SK-N-SH (cell line): ENCODE results near the gene YPEL3. TPM values are rescaled to one million over a fixed set of nuclear protein-coding genes. Genes with fewer than 3 reads are reported as not detected.

Experiments
- CTCF ChIA-PET: fragments of 300-600, 350-600 bp; formaldehyde crosslinking; extraction: SDS; loops from one replicate; lab custom pipeline; 2021; lab: Yijun Ruan, JAX
- POLR2A ChIA-PET: fragments of 350-600 bp; sonication (Branson Sonifier 250); formaldehyde crosslinking; extraction: SDS; loops from one replicate; lab custom pipeline; 2020; ENCODE audit warnings: antibody characterized with exemption, inconsistent platforms; lab: Yijun Ruan, JAX
- DNase-seq: peaks from one replicate; pipeline ENCODE4 v3.0.0; 2012
- H2AFZ ChIP-seq: fragments of 200-600 bp; sonication (generic); 2 replicates; pipeline ENCODE4 v1.8.1; 2016; ENCODE audit warnings: antibody characterized with exemption, mild to moderate bottlenecking, low read depth
- H3F3A ChIP-seq: fragments of 200-600 bp; sonication (generic); replicated peaks from 2 replicates; pipeline ENCODE3; 2016; ENCODE audit warnings: antibody characterized with exemption, mild to moderate bottlenecking; ENCODE audit not compliant: insufficient read depth
- H3K27ac ChIP-seq, 2 experiments: fragments of 200-500 bp in 1 of 2; fragments of 200-600 bp in 1 of 2; sonication (Bioruptor generic) in 1 of 2; sonication (generic), shearing (Covaris generic) in 1 of 2; 2 replicates each; pipeline versions ENCODE4 v1.5.1 to v1.6.1; 2014 to 2016; ENCODE audit warnings: low read depth in 2 of 2, inconsistent platforms in 1 of 2, low read length in 1 of 2, mild to moderate bottlenecking in 1 of 2, mixed read lengths in 1 of 2
- H3K27me3 ChIP-seq: fragments of 200-600 bp; sonication (generic), shearing (Covaris generic); 2 replicates; pipeline ENCODE4 v1.6.1; 2016; ENCODE audit warnings: mixed run types; ENCODE audit not compliant: insufficient read depth
- H3K36me3 ChIP-seq, 2 experiments: fragments of 200-500 bp in 1 of 2; fragments of 200-600 bp in 1 of 2; sonication (Bioruptor generic) in 1 of 2; sonication (generic) in 1 of 2; replicated peaks in 1 of 2; 2 replicates each; pipeline versions ENCODE3 to v1.5.1; 2014 to 2016; ENCODE audit warnings: low read length in 1 of 2, mild to moderate bottlenecking in 1 of 2; ENCODE audit not compliant: insufficient read depth in 2 of 2, control insufficient read depth in 1 of 2
- H3K4me1 ChIP-seq, 2 experiments: fragments of 200-500 bp in 1 of 2; fragments of 200-600 bp in 1 of 2; sonication (Bioruptor generic) in 1 of 2; sonication (generic), shearing (Covaris generic) in 1 of 2; 2 replicates each; pipeline versions ENCODE4 v1.5.1 to v1.6.1; 2014 to 2016; ENCODE audit warnings: low read depth in 1 of 2, low read length in 1 of 2, mixed run types in 1 of 2; ENCODE audit not compliant: insufficient read depth in 2 of 2, control insufficient read depth in 1 of 2
- H3K4me2 ChIP-seq: fragments of 200-600 bp; sonication (generic), shearing (Covaris generic); 2 replicates; pipeline ENCODE4 v1.6.1; 2017; ENCODE audit warnings: mixed run types
- H3K4me3 ChIP-seq, 2 experiments: fragments of 200-500 bp in 1 of 2; fragments of 200-600 bp in 1 of 2; sonication (Bioruptor generic) in 1 of 2; sonication (generic), shearing (Covaris generic) in 1 of 2; 2 replicates each; pipeline versions ENCODE4 v1.5.1 to v1.8.1; 2014 to 2016; ENCODE audit warnings: low read depth in 2 of 2, inconsistent platforms in 1 of 2, low read length in 1 of 2, mild to moderate bottlenecking in 1 of 2, mixed read lengths in 1 of 2, moderate library complexity in 1 of 2
- H3K79me2 ChIP-seq: fragments of 200-600 bp; sonication (generic); 2 replicates; pipeline ENCODE4 v1.8.1; 2017; ENCODE audit warnings: mild to moderate bottlenecking; ENCODE audit not compliant: insufficient read depth
- H3K9ac ChIP-seq: fragments of 200-600 bp; sonication (generic); 2 replicates; pipeline ENCODE4 v1.6.1; 2017; ENCODE audit warnings: mixed run types
- H3K9me2 ChIP-seq: fragments of 200-600 bp; sonication (generic); 2 replicates; pipeline ENCODE4 v1.6.1; 2017; ENCODE audit warnings: mixed run types
- H3K9me3 ChIP-seq: fragments of 200-600 bp; sonication (generic); 2 replicates; pipeline ENCODE4 v1.6.1; 2017; ENCODE audit warnings: mixed run types, mild to moderate bottlenecking, moderate library complexity
- H4K20me1 ChIP-seq: fragments of 200-600 bp; sonication (generic); 2 replicates; pipeline ENCODE4 v1.6.1; 2017; ENCODE audit warnings: mild to moderate bottlenecking, mixed run types; ENCODE audit not compliant: insufficient read depth
- CTCF ChIP-seq: fragments of 200-600 bp; sonication (generic); IDR thresholded peaks from 2 replicates; pipeline ENCODE4 v1.6.1; 2017; ENCODE audit warnings: antibody characterized with exemption, mild to moderate bottlenecking, moderate library complexity
- EP300 ChIP-seq, 2 experiments: IDR thresholded peaks; 2 replicates each; pipeline versions ENCODE4 v1.4.0 to v1.6.1; 2012; ENCODE audit warnings: borderline replicate concordance in 1 of 2, low read depth in 1 of 2, low read length in 1 of 2
- EZH2phosphoT487 ChIP-seq: fragments of 200-600 bp; sonication (generic); IDR thresholded peaks from 2 replicates; pipeline ENCODE4 v1.6.1; 2017; ENCODE audit warnings: low read depth, mixed run types, mild to moderate bottlenecking, antibody characterized with exemption, moderate library complexity, borderline replicate concordance
- FOXJ3 ChIP-seq: sonication (generic); formaldehyde crosslinking; IDR thresholded peaks from 2 replicates; pipeline ENCODE4 v1.5.1; 2020; ENCODE audit warnings: mild to moderate bottlenecking, missing genetic modification reagents
- GATA2 ChIP-seq: sonication (generic); formaldehyde crosslinking; IDR thresholded peaks from 2 replicates; pipeline ENCODE4 v1.5.0; 2020; ENCODE audit warnings: mild to moderate bottlenecking, missing genetic modification reagents
- IRF3 ChIP-seq: fragments of 150-350 bp; IDR thresholded peaks from 2 replicates; pipeline ENCODE4 v1.6.1; 2016; ENCODE audit warnings: mild to moderate bottlenecking, low read depth, low read length
- JUND ChIP-seq: IDR thresholded peaks from 2 replicates; pipeline ENCODE4 v1.4.0; 2012
- MAX ChIP-seq: IDR thresholded peaks from 2 replicates; pipeline ENCODE4 v1.4.0; 2012; ENCODE audit warnings: low read depth
- MXI1 ChIP-seq: IDR thresholded peaks from 2 replicates; pipeline ENCODE4 v1.6.1; 2012; ENCODE audit warnings: mild to moderate bottlenecking, low read depth, low read length, improper control_type of control experiment
- PBX3 ChIP-seq: IDR thresholded peaks from 2 replicates; pipeline ENCODE4; 2012
- POLR2AphosphoS5 ChIP-seq: IDR thresholded peaks from 2 replicates; pipeline ENCODE4 v1.6.1; 2012; ENCODE audit warnings: low read depth, low read length
- RAD21 ChIP-seq: IDR thresholded peaks from 2 replicates; pipeline ENCODE4 v1.6.1; 2012; ENCODE audit warnings: mild to moderate bottlenecking, low read length
- RFX5 ChIP-seq: IDR thresholded peaks from 2 replicates; pipeline ENCODE4 v1.6.1; 2012; ENCODE audit warnings: mild to moderate bottlenecking, improper control_type of control experiment, low read length
- RXRA ChIP-seq: IDR thresholded peaks from 2 replicates; pipeline ENCODE4 v1.4.0; 2012; ENCODE audit warnings: low read depth, mild to moderate bottlenecking, borderline replicate concordance
- SIN3A ChIP-seq: IDR thresholded peaks from 2 replicates; pipeline ENCODE4 v1.6.1; 2012; ENCODE audit warnings: low read depth, mild to moderate bottlenecking, low read length, moderate library complexity, borderline replicate concordance
- SMC3 ChIP-seq: IDR thresholded peaks from 2 replicates; pipeline ENCODE4 v1.6.1; 2012; ENCODE audit warnings: low read depth, low read length, improper control_type of control experiment
- USF1 ChIP-seq: IDR thresholded peaks from 2 replicates; pipeline ENCODE4 v1.4.0; 2012; ENCODE audit warnings: low read depth, borderline replicate concordance
- USF2 ChIP-seq: fragments of 150-350 bp; IDR thresholded peaks from 2 replicates; pipeline ENCODE4 v1.6.1; 2017; ENCODE audit warnings: antibody characterized with exemption, low read length, low read depth, borderline replicate concordance
- YY1 ChIP-seq: IDR thresholded peaks from 2 replicates; pipeline ENCODE4 v1.4.0; 2012; ENCODE audit warnings: low read depth, mild to moderate bottlenecking
- ZBTB33 ChIP-seq: IDR thresholded peaks from 2 replicates; pipeline ENCODE4 v1.4.0; 2012; ENCODE audit warnings: low read depth, borderline replicate concordance
- WGBS: methylation state at CpG from one replicate; pipeline ENCODE4 v1.1.6; 2017; ENCODE audit warnings: low lambda C conversion rate; 5-methylcytosine and 5-hydroxymethylcytosine counted together
- polyA plus RNA-seq, 3 experiments: library from polyadenylated mRNA; depleted of rRNA; stranded (reverse); fragments of >200 nt; gene quantifications; 2 replicates each; pipeline ENCODE4 v1.2.3, GENCODE V29; 2012

Gene YPEL3
- polyA plus RNA-seq, 1 of the 3 experiments (the other 2 are of a cell fraction): 36.6 TPM

GRCh38 chr16:30119428-30119827 lies 23.4 kb upstream of the YPEL3 start:
- Histone ChIP-seq H2AFZ (no peak overlapping the region), H3K79me2 (no peaks in the 10 kb centered on the region), H3K9me2 (no peaks in the 10 kb centered on the region), H3K36me3 (peaks cover 0 to 6% of the 10 kb centered on the region in 2 experiments), H3K4me1 (peaks cover 9 to 11% of the 10 kb centered on the region in 2 experiments; a peak in 3 of 4 replicates), H3K4me3 (no peak overlapping the region), H3K9ac (no peak overlapping the region), H3K27ac (no peak overlapping the region), H3K4me2 (no peak overlapping the region), H3F3A (peaks cover 9% of the 10 kb centered on the region)
- 91% methylated on average over 2 of the region's 2 CpGs for WGBS
- no peak for DNase-seq
- CTCF ChIA-PET: interaction anchor here (1.0 kb wide), 1 partner anchor 23 kb away, joined by 3 read pairs; the partner anchor contains the start of gene YPEL3
- no peak for TF ChIP-seq MXI1
- no peak for TF ChIP-seq FOXJ3 (CRISPR knock-in tag)
- no peak for TF ChIP-seq USF1
- no peak for TF ChIP-seq MAX
- TF ChIP-seq SMC3: no peak
- TF ChIP-seq EP300 (IDR thresholded peaks at IDR 0.05; ENCODE audit: borderline replicate concordance in 1 of 2, low read depth in 1 of 2, low read length in 1 of 2): no peak
- TF ChIP-seq JUND: no peak
- no peak for TF ChIP-seq PBX3
- TF ChIP-seq RXRA: no peak
- TF ChIP-seq POLR2AphosphoS5: no peak
- no peak for TF ChIP-seq IRF3
- no peak for TF ChIP-seq YY1
- no peak for TF ChIP-seq EZH2phosphoT487
- TF ChIP-seq CTCF: no peak
- TF ChIP-seq ZBTB33: no peak
- no peak for TF ChIP-seq RAD21
- no peak for TF ChIP-seq RFX5
- TF ChIP-seq GATA2 (CRISPR knock-in tag): no peak
- TF ChIP-seq SIN3A: no peak
- no peak for TF ChIP-seq USF2
- TF ChIP-seq, all 33 proteins: peak for 0
- H4K20me1 ChIP-seq: no peaks in the 10 kb centered on the region
- H3K9me3 ChIP-seq: no peaks in the 10 kb centered on the region
- POLR2A ChIA-PET: no interaction called here
- no peaks in the 10 kb centered on the region for H3K27me3 ChIP-seq
